ENCODE results near the gene ADCK1.
"Not testable (repeated sequence)": the region's sequence is repeated elsewhere in the genome, so short reads cannot be mapped to it uniquely, and the experiment has no call there.

Gene ADCK1

GRCh38 chr14:77959686-77960085 is 159.8 kb downstream of the ADCK1 start:
- not testable (repeated sequence) for DNase-seq

- no peak for DNase-seq
Observed at GRCh38 chr14:77961847-77962580, 162.1 kb downstream of the ADCK1 start.

DNA sequence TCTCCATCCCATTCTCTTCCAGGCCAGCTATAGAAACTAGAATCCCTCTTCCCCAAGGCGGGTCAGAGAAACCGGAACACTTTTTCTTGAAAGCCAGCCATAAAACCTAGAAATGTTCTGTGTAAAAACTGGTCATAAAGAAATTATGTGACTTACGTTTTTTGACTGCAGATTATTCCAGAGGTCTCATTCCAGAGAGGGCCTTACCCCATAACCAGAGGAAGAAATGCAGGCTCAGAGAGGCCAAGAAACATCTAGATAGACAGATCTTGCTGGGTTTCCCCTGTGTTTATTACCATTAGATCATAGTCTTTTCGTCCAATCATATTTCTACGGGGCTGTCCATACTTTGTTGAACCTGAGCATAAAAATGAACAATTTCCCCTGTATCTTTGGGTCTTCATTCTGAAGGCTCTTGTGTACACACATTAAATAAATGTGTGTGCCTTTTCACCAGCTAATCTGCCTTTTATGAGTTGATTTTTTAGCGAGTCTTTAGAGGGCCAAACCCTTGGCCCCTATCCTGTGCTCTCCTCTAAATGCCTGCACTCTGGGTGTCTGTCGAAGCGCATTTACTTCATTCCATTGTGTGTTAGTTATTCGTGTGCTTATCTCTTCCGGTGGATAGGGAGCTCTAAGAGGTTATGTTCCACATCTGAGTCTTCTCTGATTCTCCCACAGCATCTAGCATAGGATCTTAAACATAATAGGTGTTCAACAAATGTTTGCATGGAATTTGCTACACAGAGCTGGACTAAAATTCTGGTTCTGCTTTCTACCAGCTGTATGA is 163.0 kb downstream of the ADCK1 start:
- no peak for DNase-seq

DNA sequence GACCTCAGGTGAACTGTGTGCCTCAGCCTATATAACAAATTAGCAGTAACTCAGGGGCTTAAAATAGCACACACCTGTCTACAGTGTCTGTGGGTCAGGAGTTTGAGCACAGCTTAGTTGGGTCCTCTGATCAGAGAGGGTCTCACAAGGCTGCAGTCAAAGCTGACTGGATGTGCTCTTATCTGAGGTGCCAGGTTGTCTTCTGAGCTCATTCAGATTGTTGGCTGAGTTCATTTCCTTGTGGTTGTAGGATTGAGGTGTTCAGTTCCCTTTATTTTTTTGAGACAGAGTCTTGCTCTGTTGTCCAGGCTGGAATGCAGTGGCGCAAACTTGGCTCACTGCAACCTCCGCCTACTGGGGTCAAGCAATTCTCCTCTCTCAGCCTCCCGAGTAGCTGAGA is 164.7 kb downstream of the ADCK1 start:
- DNase-seq: no peak

- no peak for DNase-seq
Observed at GRCh38 chr14:77965050-77965449, 165.1 kb downstream of the ADCK1 start.

- no peak for DNase-seq
Observed at GRCh38 chr14:77965919-77966435, 166.1 kb downstream of the ADCK1 start.

- no peak for DNase-seq
Observed at GRCh38 chr14:77967110-77967509, 167.2 kb downstream of the ADCK1 start.

- no peak for DNase-seq
Observed at GRCh38 chr14:77970646-77971045, 170.7 kb downstream of the ADCK1 start.

DNA sequence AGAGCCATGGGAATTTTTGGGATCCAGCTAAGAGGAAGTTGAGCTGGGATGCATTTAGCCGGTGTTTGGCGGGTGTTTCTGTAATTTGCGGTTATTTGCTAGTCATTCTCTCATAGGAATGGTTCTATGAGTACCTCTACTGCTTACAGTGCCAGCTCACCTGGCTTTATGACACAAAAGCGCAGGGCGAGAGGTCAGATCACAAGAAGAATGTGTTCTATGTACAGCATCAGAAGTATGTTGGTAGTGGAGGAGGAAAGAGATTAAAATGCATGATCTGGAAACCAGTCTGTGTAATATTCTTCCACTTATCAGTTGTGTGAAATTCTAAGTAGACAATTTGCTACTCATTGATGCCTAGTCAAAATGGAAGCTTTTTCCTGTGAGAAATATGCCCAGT is 173.3 kb downstream of the ADCK1 start:
- no peak for DNase-seq

DNA sequence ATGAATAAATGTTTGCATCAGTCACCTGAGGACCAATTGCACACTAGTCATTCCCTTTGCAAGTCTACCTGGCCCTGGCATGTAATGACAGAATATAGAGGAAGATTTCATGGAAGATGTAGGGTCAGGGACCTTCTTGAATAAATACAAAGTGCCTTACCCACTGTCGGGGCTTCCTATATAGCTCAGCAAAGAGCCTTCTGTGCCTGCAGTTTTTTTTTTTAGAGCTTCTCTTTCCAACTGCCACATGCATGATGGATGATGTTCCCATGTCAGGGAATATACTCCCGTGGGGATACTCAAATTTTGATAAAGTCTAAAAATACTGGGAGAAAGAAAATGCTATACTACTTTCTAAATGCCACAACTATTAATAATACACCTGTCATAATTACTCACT is 176.7 kb downstream of the ADCK1 start:
- DNase-seq: no peak

DNA sequence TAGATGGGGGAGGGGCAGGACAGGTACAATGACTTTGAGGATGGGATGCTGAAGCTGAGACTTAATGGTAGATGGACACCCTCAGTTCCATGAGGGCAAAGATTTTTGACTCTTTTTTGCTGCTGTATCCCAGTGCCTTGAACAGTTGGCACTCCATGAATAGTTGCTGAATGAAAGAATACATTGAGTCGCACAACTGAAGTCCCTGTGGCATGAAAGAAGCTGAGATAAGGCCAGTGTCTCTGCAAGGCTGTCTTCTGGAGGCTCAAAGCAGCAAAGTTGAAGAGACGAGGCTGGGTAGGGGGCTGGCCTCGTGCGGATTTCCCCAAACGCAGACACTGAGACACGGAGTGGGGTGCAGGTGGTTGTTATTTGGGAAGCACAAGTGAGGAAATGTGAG is 179.3 kb downstream of the ADCK1 start:
- no peak for DNase-seq

DNA sequence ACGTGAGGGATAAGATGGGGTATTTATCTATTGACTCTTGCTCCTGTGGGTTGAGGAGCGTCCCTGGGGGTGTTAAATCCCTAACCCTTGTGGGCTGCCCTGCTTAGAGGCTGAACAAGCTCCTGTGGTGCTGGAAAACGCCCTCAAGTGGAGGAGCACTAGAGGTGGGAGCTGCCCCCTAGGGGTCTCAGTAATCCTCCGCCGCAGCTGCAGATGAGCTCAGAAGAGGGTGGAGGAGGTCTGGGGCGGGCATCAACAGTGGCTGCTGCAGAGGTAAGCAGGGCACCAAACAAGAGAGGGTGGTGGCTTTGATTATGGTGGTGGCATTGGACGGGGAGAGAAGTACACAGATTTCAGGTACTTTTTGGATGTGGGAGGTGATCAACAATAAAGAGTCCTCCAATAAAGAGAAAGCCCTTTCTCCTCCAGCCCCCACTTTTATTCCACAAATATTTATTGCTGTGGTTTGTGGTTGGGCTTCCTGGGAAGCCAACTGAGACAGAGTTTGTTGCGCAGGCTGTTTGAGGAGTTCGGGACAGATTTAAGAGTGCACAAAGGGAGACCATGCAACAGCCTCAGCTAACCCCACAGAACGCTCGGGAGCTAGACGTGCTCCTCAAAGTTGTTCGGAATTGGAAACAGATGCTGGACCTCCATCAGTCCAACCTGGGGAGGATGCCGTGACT is 179.9 kb downstream of the ADCK1 start:
- DNase-seq: no peak

DNA sequence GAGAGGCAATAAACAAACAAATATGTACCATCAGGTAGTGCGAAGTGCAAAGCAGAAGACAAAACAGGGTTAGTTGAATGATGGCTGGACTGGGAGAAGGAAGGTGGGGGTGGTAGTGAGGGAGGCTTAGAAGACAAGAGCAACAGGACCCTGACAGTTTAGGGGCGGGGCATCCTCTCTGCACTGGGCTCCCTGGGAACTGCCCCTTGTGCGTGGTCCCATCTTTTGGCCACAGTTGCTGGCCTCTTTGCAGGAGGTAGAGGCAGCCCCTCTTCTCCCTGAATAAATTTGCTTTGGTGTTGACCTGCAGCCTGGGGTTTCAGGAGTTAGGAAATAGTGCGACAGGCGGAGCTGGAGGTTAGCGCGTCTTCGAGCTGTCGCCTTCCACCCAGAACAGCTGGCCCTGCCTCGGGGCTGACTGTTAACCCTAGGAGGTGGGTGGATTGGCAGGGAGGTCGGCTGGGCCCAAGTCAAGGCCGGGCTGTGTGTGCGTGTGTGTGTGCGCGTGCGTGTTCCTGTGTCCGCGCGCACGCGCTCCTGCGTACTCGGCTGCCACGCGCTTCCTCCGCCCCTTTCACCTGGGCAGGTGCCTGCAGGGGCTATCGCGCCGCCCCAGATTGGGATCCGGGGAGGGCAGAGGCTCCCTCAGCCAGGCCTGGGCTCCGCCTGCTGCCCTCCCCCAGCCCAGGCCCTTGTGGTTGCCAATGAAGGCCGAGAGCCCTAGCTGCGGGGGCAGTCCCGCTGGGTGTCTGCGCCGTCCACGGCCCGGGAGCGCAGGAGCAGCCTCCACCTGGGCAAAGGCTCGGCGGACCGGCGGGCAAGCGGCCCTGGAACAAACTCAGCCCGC is 180.8 kb downstream of the ADCK1 start:
- DNase-seq: no peak
